ENCODE measurements around the gene ZFP64.

GRCh38 chr20:52180180-52180840 is 11.3 kb downstream of the ZFP64 start:
- TF ChIP-seq CTCF (IDR thresholded peaks at IDR 0.05) = no peak
- TF ChIP-seq POLR2A (IDR thresholded peaks at IDR 0.05) = no peak

All from body of pancreas (tissue), 4 donors.